ENCODE results near the gene BABAM2. TPM values are rescaled to one million over a fixed set of nuclear protein-coding genes. Genes with fewer than 3 reads are reported as not detected.

The BABAM2 gene
- total and polyA plus RNA-seq, 9 of the 15 experiments (the other 6 are each of a cell fraction or from before 2014, with no cell fraction given) = 10.9 to 37.4 (median 25.6) TPM

DNA sequence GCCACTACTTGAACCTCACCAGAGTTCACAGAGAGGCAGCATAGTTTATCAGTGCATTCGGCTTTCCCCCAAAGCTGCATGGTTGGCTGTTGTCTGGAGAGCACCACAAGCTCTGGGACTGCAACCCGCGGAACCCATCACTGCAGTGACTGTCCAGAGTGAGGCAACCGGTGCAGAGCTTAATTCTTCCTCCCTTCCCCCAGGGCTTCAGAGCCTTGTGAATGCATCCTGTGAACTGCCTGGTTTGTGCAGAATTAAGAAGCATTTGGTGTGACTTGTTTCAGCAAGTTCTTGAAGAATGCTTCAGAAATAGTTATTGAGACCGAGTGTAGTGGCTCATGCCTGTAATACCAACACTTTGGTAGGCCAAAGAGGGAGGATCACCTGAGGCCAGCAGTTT is 402.9 kb downstream of the BABAM2 start:
- ATAC-seq = no peak
- POLR2A ChIA-PET = no interaction called here
- CTCF ChIA-PET (ENCODE audit: low intra/inter-chr PET ratio) = no interaction called here
- H3K27ac ChIP-seq (ENCODE audit: extremely low read depth, low read depth, low read length) = no peak overlapping the region
- H3K36me3 ChIP-seq (ENCODE audit: control insufficient read depth, insufficient read depth, low read length) = no peaks in the 10 kb centered on the region
- in situ Hi-C loops (cut with MboI) = no loop called here
- H3K9ac ChIP-seq (ENCODE audit: insufficient read depth in 1 of 2, low read depth in 2 of 2, low read length in 2 of 2) = no peak overlapping the region
- no peak for DNase-seq (ENCODE audit: extremely low read depth in 1 of 4, low spot score in 3 of 4)
- no peak overlapping the region for H2AFZ ChIP-seq (ENCODE audit: low read depth, low read length)
- no peaks in the 10 kb centered on the region for H3K9me3 ChIP-seq (replicated peaks; ENCODE audit: control insufficient read depth, insufficient read depth, low read depth, low read length)
- H3K27me3 ChIP-seq (ENCODE audit: control insufficient read depth in 2 of 2, insufficient read depth in 2 of 2, low read length in 2 of 2) = no peaks in the 10 kb centered on the region
- TF ChIP-seq EWSR1 (IDR thresholded peaks at IDR 0.05; ENCODE audit: borderline replicate concordance, low read depth, partially characterized antibody) = no peak
- no peak for TF ChIP-seq E2F4 (CRISPR knock-in tag; IDR thresholded peaks at IDR 0.05; ENCODE audit: low read depth)
- TF ChIP-seq ZBTB34 (CRISPR knock-in tag; IDR thresholded peaks at IDR 0.05) = no peak
- no peak for TF ChIP-seq JUNB (CRISPR knock-in tag; conservative IDR thresholded peaks at IDR 0.05)
- TF ChIP-seq GABPA (tag; conservative IDR thresholded peaks at IDR 0.05; ENCODE audit: low read depth) = no peak
- TF ChIP-seq PHF20 (IDR thresholded peaks at IDR 0.05; ENCODE audit: partially characterized antibody) = no peak
- no peak for TF ChIP-seq MEF2D (tag; conservative IDR thresholded peaks at IDR 0.05; ENCODE audit: low read depth)
- TF ChIP-seq CHAMP1 (IDR thresholded peaks at IDR 0.05) = no peak
- no peak for TF ChIP-seq U2AF2 (optimal IDR thresholded peaks at IDR 0.05; ENCODE audit: low read depth, low read length)
- TF ChIP-seq ZNF436 (CRISPR knock-in tag; IDR thresholded peaks at IDR 0.05) = no peak
- TF ChIP-seq TCF15 (CRISPR knock-in tag; IDR thresholded peaks at IDR 0.05) = no peak
- no peak for TF ChIP-seq CREM (IDR thresholded peaks at IDR 0.05; ENCODE audit: low read depth)
- TF ChIP-seq ZNF316 (IDR thresholded peaks at IDR 0.05) = no peak
- intact Hi-C loops (cut with micrococcal nuclease) = no loop called here
- 27% methylated on average over 5 of the region's 5 CpGs for WGBS (ENCODE audit: insufficient coverage, low coverage, missing lambda C conversion rate)
- no peak overlapping the region for H3K4me3 ChIP-seq
- no TSS peak for BruUV-seq (replicated peaks)
- H3K9me1 ChIP-seq (ENCODE audit: control insufficient read depth, insufficient read depth, low read length) = no peaks in the 10 kb centered on the region
- H3K4me2 ChIP-seq (ENCODE audit: insufficient read depth, low read length) = no peak overlapping the region
- no peaks in the 10 kb centered on the region for H3K79me2 ChIP-seq (ENCODE audit: control insufficient read depth, insufficient read depth, low read length)
- H3K4me1 ChIP-seq (replicated peaks in 1 of 2; ENCODE audit: control insufficient read depth in 2 of 2, insufficient read depth in 2 of 2, low read length in 2 of 2) = no peaks in the 10 kb centered on the region
- H4K20me1 ChIP-seq (replicated peaks; ENCODE audit: control insufficient read depth, insufficient read depth, low read length) = no peaks in the 10 kb centered on the region
- FAIRE-seq = no peak
